Embryonic facial prominence (tissue), 1 donor: ENCODE measurements around the gene KRTAP27-1.

ENCODE experiments used
- DNase-seq: peaks from one replicate; pipeline ENCODE4 v3.0.0-alpha.2; 2016; ENCODE audit errors: extremely low spot score

KRTAP27-1 gene

DNA sequence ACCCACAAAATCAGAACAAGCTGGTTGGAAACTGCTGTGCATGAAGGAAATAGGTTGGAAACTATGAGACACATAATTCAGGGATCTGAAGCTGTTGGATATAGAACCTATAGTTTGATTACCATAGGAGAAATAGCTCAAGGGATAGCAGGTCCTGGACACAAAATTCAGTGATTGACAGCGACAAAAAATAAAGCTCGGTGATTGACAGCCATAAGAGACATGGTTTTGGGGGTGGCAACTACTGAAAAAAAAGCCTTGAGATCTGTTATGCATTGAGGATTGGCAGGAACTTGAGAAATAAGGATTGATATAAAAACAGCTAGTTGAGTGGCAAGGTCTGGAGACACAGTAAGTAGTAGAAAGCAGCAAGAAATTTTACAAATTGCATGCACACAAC is 48.3 kb downstream of the KRTAP27-1 start, which contains the start of gene KRTAP25-1:
Gene KRTAP25-1 (minus strand): TSS at position 300 of the 400 bp plus-strand sequence. CDS start 24 bp downstream, at position 276.
- no peak for DNase-seq
